HepG2 (cell line): Measurements from ENCODE around the gene PIGV. TPM values are rescaled to one million over a fixed set of nuclear protein-coding genes. Genes with fewer than 3 reads are reported as not detected.

Source experiments
- ATF7-NPFF ChIP-seq: sonication (generic); formaldehyde crosslinking; IDR thresholded peaks from 2 replicates; pipeline ENCODE4 v1.8.1; 2023; ENCODE audit warnings: mild to moderate bottlenecking, low read depth, missing genetic modification reagents, moderate library complexity
- CCAR2 ChIP-seq: fragments of 200-400 bp; formaldehyde crosslinking; optimal IDR thresholded peaks from 2 replicates; pipeline ENCODE3; 2018; ENCODE audit warnings: low read depth, mild to moderate bottlenecking, low read length, moderate library complexity
- DNMT1 ChIP-seq: sonication (generic); formaldehyde crosslinking; IDR thresholded peaks from 2 replicates; pipeline ENCODE4 v1.5.1; 2020; ENCODE audit warnings: mild to moderate bottlenecking, missing genetic modification reagents
- FOXK2 ChIP-seq: fragments of 450-650 bp; IDR thresholded peaks from 2 replicates; pipeline ENCODE4 v1.6.1; 2016
- GLI4 ChIP-seq: sonication (generic); formaldehyde crosslinking; IDR thresholded peaks from 2 replicates; pipeline ENCODE4 v1.5.1; 2020; ENCODE audit warnings: missing genetic modification reagents, mild to moderate bottlenecking, moderate library complexity, borderline replicate concordance
- HHEX ChIP-seq: IDR thresholded peaks from 2 replicates; pipeline ENCODE4 v1.6.1; 2016; ENCODE audit warnings: control low read depth
- MED1 ChIP-seq: sonication (generic); formaldehyde crosslinking; IDR thresholded peaks from 2 replicates; pipeline ENCODE4 v1.4.0; 2020; ENCODE audit warnings: missing genetic modification reagents
- POLR2AphosphoS2 ChIP-seq: IDR thresholded peaks from 2 replicates; pipeline ENCODE4 v1.6.1; 2011; ENCODE audit warnings: low read depth, low read length, improper control_type of control experiment
- SMAD9 ChIP-seq: sonication (generic); formaldehyde crosslinking; IDR thresholded peaks from 2 replicates; pipeline ENCODE4 v1.5.1; 2020; ENCODE audit warnings: mild to moderate bottlenecking, missing genetic modification reagents
- SMYD3 ChIP-seq: sonication (generic); formaldehyde crosslinking; IDR thresholded peaks from 2 replicates; pipeline ENCODE4 v1.8.1; 2023; ENCODE audit warnings: mild to moderate bottlenecking, missing genetic modification reagents
- SOX6 ChIP-seq, 2 experiments: fragments of 450-650 bp in 1 of 2; sonication (generic) in 1 of 2; formaldehyde crosslinking in 1 of 2; IDR thresholded peaks; 2 replicates each; pipeline versions ENCODE4 v1.4.0 to v1.6.1; 2017 to 2020; ENCODE audit warnings: antibody characterized with exemption in 1 of 2, mild to moderate bottlenecking in 1 of 2, missing genetic modification reagents in 1 of 2
- ZBTB7A ChIP-seq: sonication (generic); formaldehyde crosslinking; IDR thresholded peaks from 2 replicates; pipeline ENCODE4 v1.8.0; 2022; ENCODE audit warnings: mild to moderate bottlenecking, missing genetic modification reagents
- ZNF232 ChIP-seq: sonication (generic); formaldehyde crosslinking; IDR thresholded peaks from 2 replicates; pipeline ENCODE4 v1.4.0; 2020; ENCODE audit warnings: missing genetic modification reagents, borderline replicate concordance
- ZNF441 ChIP-seq: sonication (generic); formaldehyde crosslinking; IDR thresholded peaks from 2 replicates; pipeline ENCODE4 v1.7.0; 2021; ENCODE audit warnings: missing genetic modification reagents, borderline replicate concordance
- ZNF567 ChIP-seq: sonication (generic); formaldehyde crosslinking; IDR thresholded peaks from 2 replicates; pipeline ENCODE4 v1.8.1; 2023; ENCODE audit warnings: mild to moderate bottlenecking, missing genetic modification reagents, borderline replicate concordance
- ZNF724P ChIP-seq: sonication (generic); formaldehyde crosslinking; IDR thresholded peaks from 2 replicates; pipeline ENCODE4 v1.8.0; 2022; ENCODE audit warnings: missing genetic modification reagents, borderline replicate concordance
- ZNF788 ChIP-seq: sonication (generic); formaldehyde crosslinking; IDR thresholded peaks from 2 replicates; pipeline ENCODE4 v1.5.0; 2020; ENCODE audit warnings: mild to moderate bottlenecking, missing genetic modification reagents, borderline replicate concordance
- polyA plus RNA-seq, 8 experiments: library from polyadenylated mRNA; depleted of rRNA in 3 of 8; stranded (reverse) in 7 of 8; unstranded in 1 of 8; fragments of >200 nt; fragmentation: Illumina TruSeq in 4 of 8; extraction: Trizol in 4 of 8; gene quantifications; 2 replicates each; pipeline versions ENCODE4 v1.2.1 to v1.2.3, GENCODE V29; 2011 to 2016; ENCODE audit warnings: low read depth in 4 of 8, missing spikeins in 1 of 8, mixed read lengths in 1 of 8; ENCODE audit not compliant: insufficient read depth in 1 of 8
- total RNA-seq, 5 experiments: library from RNA; depleted of rRNA; stranded (reverse); fragments of >200 nt; fragmentation: Illumina TruSeq; extraction: Trizol; gene quantifications; 2 replicates each; pipeline ENCODE4 v1.2.3, GENCODE V29; 2016; ENCODE audit warnings: low read depth in 1 of 5
- TF ChIP-seq, protein P1 (sequence below): sonication (generic); formaldehyde crosslinking; IDR thresholded peaks from 2 replicates; pipeline ENCODE4 v1.4.0; 2020; ENCODE audit warnings: missing genetic modification reagents, mild to moderate bottlenecking, borderline replicate concordance
- TF ChIP-seq, protein P2 (sequence below): sonication (generic); formaldehyde crosslinking; conservative IDR thresholded peaks from 2 replicates; pipeline ENCODE4 v1.4.0; 2020; ENCODE audit warnings: missing genetic modification reagents
- TF ChIP-seq, protein P3 (sequence below): sonication (generic); formaldehyde crosslinking; IDR thresholded peaks from 2 replicates; pipeline ENCODE4 v1.5.0; 2020; ENCODE audit warnings: missing genetic modification reagents
- TF ChIP-seq, protein P4 (sequence below): sonication (generic); formaldehyde crosslinking; IDR thresholded peaks from 2 replicates; pipeline ENCODE4 v1.4.0; 2020; ENCODE audit warnings: missing genetic modification reagents
- TF ChIP-seq, protein P5 (sequence below): IDR thresholded peaks from 2 replicates; pipeline ENCODE4 v1.6.1; 2016; ENCODE audit warnings: low read depth, borderline replicate concordance

The PIGV gene
- total and polyA plus RNA-seq, 2 of the 13 experiments (the other 11 are each of a cell fraction or from before 2014, with no cell fraction given): 13.5 to 22.7 TPM

DNA sequence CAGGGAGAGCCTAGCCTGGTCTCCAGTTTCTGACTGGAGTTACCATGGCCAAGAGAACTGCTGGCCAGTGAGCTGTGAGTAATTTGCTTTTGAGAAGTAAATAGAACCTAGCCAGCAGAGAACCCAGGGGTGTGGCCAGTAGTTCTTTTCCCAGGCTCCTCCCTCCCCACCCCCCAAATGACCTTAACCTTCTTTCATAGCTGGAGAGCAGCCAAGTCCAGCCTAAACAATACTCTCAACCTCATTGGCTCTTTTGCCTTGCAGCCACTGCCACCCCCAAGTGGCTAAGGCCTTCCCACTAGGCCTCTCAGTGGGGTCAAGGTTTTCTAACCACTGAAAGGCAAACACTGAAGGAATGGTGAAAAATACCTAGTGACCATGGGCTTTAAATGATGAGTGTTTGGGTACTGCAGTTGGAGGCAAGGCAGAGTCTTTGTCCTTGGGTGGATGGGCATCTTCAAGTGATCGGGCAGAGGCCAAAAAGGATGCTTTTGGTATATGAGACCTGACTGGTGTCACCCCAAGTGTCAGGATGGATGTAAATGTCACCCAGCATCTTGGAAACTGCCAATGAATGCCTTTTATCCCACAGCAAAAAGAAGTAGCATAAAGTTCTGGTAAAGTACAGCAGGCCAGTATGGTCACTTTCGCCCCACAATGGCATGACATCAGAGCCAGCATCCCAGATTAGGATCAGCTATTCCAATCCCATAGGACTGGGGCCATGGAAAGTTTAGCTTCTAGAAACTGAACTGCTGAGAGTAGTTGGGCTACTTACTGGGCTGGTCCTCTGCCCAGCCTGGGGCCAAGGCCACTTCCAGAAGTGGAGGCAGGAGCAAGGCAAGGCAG, 3.5 kb upstream of the PIGV start (continued):
- TF ChIP-seq, protein P1, sequence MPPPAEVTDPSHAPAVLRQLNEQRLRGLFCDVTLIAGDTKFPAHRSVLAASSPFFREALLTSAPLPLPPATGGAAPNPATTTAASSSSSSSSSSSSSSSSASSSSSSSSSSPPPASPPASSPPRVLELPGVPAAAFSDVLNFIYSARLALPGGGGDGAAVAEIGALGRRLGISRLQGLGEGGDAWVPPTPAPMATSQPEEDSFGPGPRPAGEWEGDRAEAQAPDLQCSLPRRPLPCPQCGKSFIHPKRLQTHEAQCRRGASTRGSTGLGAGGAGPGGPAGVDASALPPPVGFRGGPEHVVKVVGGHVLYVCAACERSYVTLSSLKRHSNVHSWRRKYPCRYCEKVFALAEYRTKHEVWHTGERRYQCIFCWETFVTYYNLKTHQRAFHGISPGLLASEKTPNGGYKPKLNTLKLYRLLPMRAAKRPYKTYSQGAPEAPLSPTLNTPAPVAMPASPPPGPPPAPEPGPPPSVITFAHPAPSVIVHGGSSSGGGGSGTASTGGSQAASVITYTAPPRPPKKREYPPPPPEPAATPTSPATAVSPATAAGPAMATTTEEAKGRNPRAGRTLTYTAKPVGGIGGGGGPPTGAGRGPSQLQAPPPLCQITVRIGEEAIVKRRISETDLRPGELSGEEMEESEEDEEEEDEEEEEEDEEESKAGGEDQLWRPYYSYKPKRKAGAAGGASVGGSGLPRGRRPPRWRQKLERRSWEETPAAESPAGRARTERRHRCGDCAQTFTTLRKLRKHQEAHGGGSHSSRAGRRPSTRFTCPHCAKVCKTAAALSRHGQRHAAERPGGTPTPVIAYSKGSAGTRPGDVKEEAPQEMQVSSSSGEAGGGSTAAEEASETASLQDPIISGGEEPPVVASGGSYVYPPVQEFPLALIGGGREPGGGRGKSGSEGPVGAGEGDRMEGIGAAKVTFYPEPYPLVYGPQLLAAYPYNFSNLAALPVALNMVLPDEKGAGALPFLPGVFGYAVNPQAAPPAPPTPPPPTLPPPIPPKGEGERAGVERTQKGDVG (CRISPR knock-in tag): no peak
- TF ChIP-seq GLI4 (CRISPR knock-in tag): 0 out of 2 replicates have a peak, but pooled peaks have one; percentile 42
- TF ChIP-seq, protein P2, sequence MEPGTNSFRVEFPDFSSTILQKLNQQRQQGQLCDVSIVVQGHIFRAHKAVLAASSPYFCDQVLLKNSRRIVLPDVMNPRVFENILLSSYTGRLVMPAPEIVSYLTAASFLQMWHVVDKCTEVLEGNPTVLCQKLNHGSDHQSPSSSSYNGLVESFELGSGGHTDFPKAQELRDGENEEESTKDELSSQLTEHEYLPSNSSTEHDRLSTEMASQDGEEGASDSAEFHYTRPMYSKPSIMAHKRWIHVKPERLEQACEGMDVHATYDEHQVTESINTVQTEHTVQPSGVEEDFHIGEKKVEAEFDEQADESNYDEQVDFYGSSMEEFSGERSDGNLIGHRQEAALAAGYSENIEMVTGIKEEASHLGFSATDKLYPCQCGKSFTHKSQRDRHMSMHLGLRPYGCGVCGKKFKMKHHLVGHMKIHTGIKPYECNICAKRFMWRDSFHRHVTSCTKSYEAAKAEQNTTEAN (CRISPR knock-in tag): no peak
- TF ChIP-seq ZNF232 (CRISPR knock-in tag): no peak
- TF ChIP-seq ZNF788: peak; percentile 69; the same call in 1 of the 2 replicates
- TF ChIP-seq CCAR2: no peak
- TF ChIP-seq DNMT1 (CRISPR knock-in tag): no peak
- TF ChIP-seq ATF7-NPFF (CRISPR knock-in tag): no peak
- peak; percentile 45 for TF ChIP-seq FOXK2
- TF ChIP-seq ZNF567: no peak; the same call in 1 of the 2 replicates
- TF ChIP-seq ZNF724P (CRISPR knock-in tag): no peak; the same call in 1 of the 2 replicates
- no peak for TF ChIP-seq ZNF441
- TF ChIP-seq HHEX (CRISPR knock-in tag): no peak
- no peak for TF ChIP-seq SMYD3 (CRISPR knock-in tag)
- no peak for TF ChIP-seq SMAD9 (CRISPR knock-in tag)
- TF ChIP-seq, protein P3, sequence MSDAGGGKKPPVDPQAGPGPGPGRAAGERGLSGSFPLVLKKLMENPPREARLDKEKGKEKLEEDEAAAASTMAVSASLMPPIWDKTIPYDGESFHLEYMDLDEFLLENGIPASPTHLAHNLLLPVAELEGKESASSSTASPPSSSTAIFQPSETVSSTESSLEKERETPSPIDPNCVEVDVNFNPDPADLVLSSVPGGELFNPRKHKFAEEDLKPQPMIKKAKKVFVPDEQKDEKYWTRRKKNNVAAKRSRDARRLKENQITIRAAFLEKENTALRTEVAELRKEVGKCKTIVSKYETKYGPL (CRISPR knock-in tag): no peak
- TF ChIP-seq MED1 (CRISPR knock-in tag): peak; percentile 89
- TF ChIP-seq POLR2AphosphoS2: no peak
- no peak for TF ChIP-seq ZBTB7A
- no peak for TF ChIP-seq SOX6 (IDR thresholded peaks at IDR 0.05)
- TF ChIP-seq SOX6 (CRISPR knock-in tag; IDR thresholded peaks at IDR 0.05): peak; percentile 89
- TF ChIP-seq, protein P4, sequence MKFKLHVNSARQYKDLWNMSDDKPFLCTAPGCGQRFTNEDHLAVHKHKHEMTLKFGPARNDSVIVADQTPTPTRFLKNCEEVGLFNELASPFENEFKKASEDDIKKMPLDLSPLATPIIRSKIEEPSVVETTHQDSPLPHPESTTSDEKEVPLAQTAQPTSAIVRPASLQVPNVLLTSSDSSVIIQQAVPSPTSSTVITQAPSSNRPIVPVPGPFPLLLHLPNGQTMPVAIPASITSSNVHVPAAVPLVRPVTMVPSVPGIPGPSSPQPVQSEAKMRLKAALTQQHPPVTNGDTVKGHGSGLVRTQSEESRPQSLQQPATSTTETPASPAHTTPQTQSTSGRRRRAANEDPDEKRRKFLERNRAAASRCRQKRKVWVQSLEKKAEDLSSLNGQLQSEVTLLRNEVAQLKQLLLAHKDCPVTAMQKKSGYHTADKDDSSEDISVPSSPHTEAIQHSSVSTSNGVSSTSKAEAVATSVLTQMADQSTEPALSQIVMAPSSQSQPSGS (CRISPR knock-in tag): no peak; the same call in 1 of the 2 replicates
- TF ChIP-seq, protein P5, sequence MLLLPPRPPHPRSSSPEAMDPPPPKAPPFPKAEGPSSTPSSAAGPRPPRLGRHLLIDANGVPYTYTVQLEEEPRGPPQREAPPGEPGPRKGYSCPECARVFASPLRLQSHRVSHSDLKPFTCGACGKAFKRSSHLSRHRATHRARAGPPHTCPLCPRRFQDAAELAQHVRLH (CRISPR knock-in tag): no peak; the same call in 1 of the 2 replicates
